ENCODE results near the gene SCGN. TPM values are rescaled to one million over a fixed set of nuclear protein-coding genes. Genes with fewer than 3 reads are reported as not detected.

The SCGN gene
- total RNA-seq, 2 experiments from 2014 or later: not detected

DNA sequence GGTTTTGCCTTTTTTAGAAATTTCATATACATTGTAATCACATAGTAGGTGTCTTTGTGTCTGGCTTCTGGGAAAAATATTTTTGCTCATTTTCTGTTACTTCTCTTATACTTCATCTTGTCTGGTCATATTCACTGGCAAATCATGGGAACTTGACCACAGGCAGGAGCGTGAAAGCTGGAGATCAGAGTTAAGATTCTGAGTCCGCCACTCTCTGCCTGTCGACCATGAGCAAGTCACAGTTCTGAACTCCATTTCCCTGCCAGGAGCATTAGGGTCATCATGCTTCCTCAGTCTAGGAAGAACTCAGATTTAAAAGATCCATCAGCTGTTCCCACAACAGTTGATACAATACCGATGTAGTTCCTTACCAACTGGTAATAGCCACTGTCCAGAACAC is 12.4 kb upstream of the SCGN start:
- CTCF ChIA-PET: no interaction called here
- no peak for ATAC-seq (ENCODE audit: poor library complexity)

DNA sequence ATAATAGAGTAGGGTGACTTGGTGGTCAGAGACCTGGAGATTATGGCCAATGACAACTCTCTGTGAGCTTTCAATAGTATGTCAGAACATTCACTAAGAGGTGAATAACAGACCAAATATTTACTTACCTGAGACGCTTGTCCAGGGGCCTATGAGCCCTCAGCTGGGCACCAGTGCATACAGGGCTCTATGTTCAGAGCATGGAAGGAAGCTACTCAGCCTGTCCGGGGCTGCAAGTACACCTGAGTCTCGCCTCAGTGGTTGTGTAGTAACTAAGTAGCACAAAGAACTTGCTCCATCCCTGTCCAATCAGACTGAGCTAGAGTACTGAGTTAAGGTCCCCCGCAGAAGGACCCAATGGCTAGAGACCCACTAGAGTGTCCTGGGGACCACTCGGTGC is 11.6 kb upstream of the SCGN start:
- TF ChIP-seq, protein P1, sequence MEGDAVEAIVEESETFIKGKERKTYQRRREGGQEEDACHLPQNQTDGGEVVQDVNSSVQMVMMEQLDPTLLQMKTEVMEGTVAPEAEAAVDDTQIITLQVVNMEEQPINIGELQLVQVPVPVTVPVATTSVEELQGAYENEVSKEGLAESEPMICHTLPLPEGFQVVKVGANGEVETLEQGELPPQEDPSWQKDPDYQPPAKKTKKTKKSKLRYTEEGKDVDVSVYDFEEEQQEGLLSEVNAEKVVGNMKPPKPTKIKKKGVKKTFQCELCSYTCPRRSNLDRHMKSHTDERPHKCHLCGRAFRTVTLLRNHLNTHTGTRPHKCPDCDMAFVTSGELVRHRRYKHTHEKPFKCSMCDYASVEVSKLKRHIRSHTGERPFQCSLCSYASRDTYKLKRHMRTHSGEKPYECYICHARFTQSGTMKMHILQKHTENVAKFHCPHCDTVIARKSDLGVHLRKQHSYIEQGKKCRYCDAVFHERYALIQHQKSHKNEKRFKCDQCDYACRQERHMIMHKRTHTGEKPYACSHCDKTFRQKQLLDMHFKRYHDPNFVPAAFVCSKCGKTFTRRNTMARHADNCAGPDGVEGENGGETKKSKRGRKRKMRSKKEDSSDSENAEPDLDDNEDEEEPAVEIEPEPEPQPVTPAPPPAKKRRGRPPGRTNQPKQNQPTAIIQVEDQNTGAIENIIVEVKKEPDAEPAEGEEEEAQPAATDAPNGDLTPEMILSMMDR (IDR thresholded peaks at IDR 0.05): no peak
- no peaks in the 10 kb centered on the region for H3K36me3 Mint-ChIP-seq (ENCODE audit: low read depth)
- no peaks in the 10 kb centered on the region for H3K9me3 ChIP-seq (ENCODE audit: control insufficient read depth in 1 of 2, insufficient read depth in 1 of 2, low read length in 2 of 2)
- no peak for DNase-seq
- no peak overlapping the region for H3K4me3 ChIP-seq (ENCODE audit: low read length)
- H3K4me1 Mint-ChIP-seq (ENCODE audit: low read depth): no peaks in the 10 kb centered on the region
- no peak for ATAC-seq (ENCODE audit: poor library complexity)
- H3K36me3 ChIP-seq (ENCODE audit: insufficient read depth, low read length): no peaks in the 10 kb centered on the region
- H3K27me3 Mint-ChIP-seq: peaks cover 61% of the 10 kb centered on the region
- H3K27me3 ChIP-seq (ENCODE audit: control insufficient read depth in 1 of 2, insufficient read depth in 2 of 2, low read length in 2 of 2): peaks cover 15 to 41% of the 10 kb centered on the region in 2 experiments
- H3K27ac ChIP-seq (ENCODE audit: low read depth in 1 of 2, low read length in 2 of 2): no peak overlapping the region
- no peak overlapping the region for H3K27ac Mint-ChIP-seq
- peaks cover 3% of the 10 kb centered on the region for H3K9me3 Mint-ChIP-seq
- intact Hi-C loops (cut with DNase I, micrococcal nuclease): no loop called here
- H3K4me3 Mint-ChIP-seq: no peak overlapping the region
- ChIA-PET CTCF (no interaction called here), POLR2A (no interaction called here)
- no peaks in the 10 kb centered on the region for H3K4me1 ChIP-seq (ENCODE audit: insufficient read depth, low read length)

More for the DNA sequence above, 12.4 kb upstream of the SCGN start:
- no peak overlapping the region for H3K4me3 ChIP-seq (ENCODE audit: low read length)
- no peaks in the 10 kb centered on the region for H3K36me3 ChIP-seq (ENCODE audit: insufficient read depth, low read length)
- POLR2A ChIA-PET: no interaction called here
- H3K4me3 Mint-ChIP-seq: no peak overlapping the region
- H3K27me3 Mint-ChIP-seq: peaks cover 55% of the 10 kb centered on the region
- no peaks in the 10 kb centered on the region for H3K4me1 ChIP-seq (ENCODE audit: insufficient read depth, low read length)
- H3K27ac ChIP-seq (ENCODE audit: low read depth in 1 of 2, low read length in 2 of 2): no peak overlapping the region
- no peaks in the 10 kb centered on the region for H3K36me3 Mint-ChIP-seq (ENCODE audit: low read depth)
- H3K27me3 ChIP-seq (ENCODE audit: control insufficient read depth in 1 of 2, insufficient read depth in 2 of 2, low read length in 2 of 2): peaks cover 15 to 34% of the 10 kb centered on the region in 2 experiments
- TF ChIP-seq, protein P1 (IDR thresholded peaks at IDR 0.05): no peak
- no peaks in the 10 kb centered on the region for H3K4me1 Mint-ChIP-seq (ENCODE audit: low read depth)
- no peaks in the 10 kb centered on the region for H3K9me3 ChIP-seq (ENCODE audit: control insufficient read depth in 1 of 2, insufficient read depth in 1 of 2, low read length in 2 of 2)
- H3K27ac Mint-ChIP-seq: no peak overlapping the region
- intact Hi-C loops (cut with DNase I, micrococcal nuclease): no loop called here
- peaks cover 3% of the 10 kb centered on the region for H3K9me3 Mint-ChIP-seq
- no peak for DNase-seq

DNA sequence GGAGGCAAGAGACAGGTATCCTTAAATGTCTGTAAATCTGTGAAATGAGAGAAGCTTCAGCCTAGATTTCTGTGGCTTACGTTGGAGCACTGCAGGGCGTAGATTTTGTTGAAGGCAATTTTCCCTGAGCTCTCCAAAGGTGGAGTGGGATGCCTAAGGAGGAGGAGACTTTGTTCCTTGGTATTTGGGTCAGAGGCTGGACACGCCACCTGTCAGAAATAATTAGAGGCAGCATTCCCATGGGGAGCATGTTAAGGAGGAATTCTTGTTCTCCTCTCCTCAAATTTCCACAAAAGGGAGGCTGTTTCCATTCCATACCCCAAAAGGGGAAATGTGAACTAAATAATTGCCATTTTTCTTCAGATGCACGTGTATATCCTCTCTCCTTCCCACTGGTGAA is 11.1 kb upstream of the SCGN start:
- Histone ChIP-seq H3K4me3 (ENCODE audit: low read length) (no peak overlapping the region), H3K4me1 (ENCODE audit: insufficient read depth, low read length) (no peaks in the 10 kb centered on the region), H3K9me3 (ENCODE audit: control insufficient read depth in 1 of 2, insufficient read depth in 1 of 2, low read length in 2 of 2) (no peaks in the 10 kb centered on the region), H3K27ac (ENCODE audit: low read depth in 1 of 2, low read length in 2 of 2) (no peak overlapping the region), H3K36me3 (ENCODE audit: insufficient read depth, low read length) (no peaks in the 10 kb centered on the region), H3K27me3 (ENCODE audit: control insufficient read depth in 1 of 2, insufficient read depth in 2 of 2, low read length in 2 of 2) (peaks cover 15 to 45% of the 10 kb centered on the region in 2 experiments)
- TF ChIP-seq, protein P1 (IDR thresholded peaks at IDR 0.05): no peak
- Mint-ChIP-seq H3K4me3 (no peak overlapping the region), H3K4me1 (ENCODE audit: low read depth) (no peaks in the 10 kb centered on the region), H3K27ac (no peak overlapping the region), H3K9me3 (peaks cover 3% of the 10 kb centered on the region), H3K36me3 (ENCODE audit: low read depth) (no peaks in the 10 kb centered on the region), H3K27me3 (peaks cover 66% of the 10 kb centered on the region)
- POLR2A ChIA-PET: no interaction called here
- intact Hi-C loops (cut with DNase I, micrococcal nuclease): no loop called here
- DNase-seq (no peak), ATAC-seq (ENCODE audit: poor library complexity) (no peak)
- CTCF ChIA-PET: no interaction called here
